ENCODE data around the gene PKN3. TPM values are rescaled to one million over a fixed set of nuclear protein-coding genes. Genes with fewer than 3 reads are reported as not detected.
"Not testable (repeated sequence)": the region's sequence is repeated elsewhere in the genome, so short reads cannot be mapped to it uniquely, and the experiment has no call there.

PKN3 gene
- 10 to 100 TPM; 13.0 to 14.9 (median 13.7) TPM for polyA plus RNA-seq (ENCODE audit: insufficient read length in 3 of 3)
- long read RNA-seq, donor 1, partial matches to known transcripts = 47 of 47 reads
- long read RNA-seq, donor 1, other reads (novel, unspliced or antisense) = 0 of 47 reads
- long read RNA-seq, donor 2, partial matches to known transcripts = 70 of 72 reads
- long read RNA-seq, donor 2, other reads (novel, unspliced or antisense) = 0 of 72 reads
- long read RNA-seq, donor 3 = 0 reads
- long read RNA-seq, donor 4, partial matches to known transcripts = 6 of 6 reads
- long read RNA-seq, donor 4, other reads (novel, unspliced or antisense) = 0 of 6 reads
- long read RNA-seq, donor 5, partial matches to known transcripts = 10 of 10 reads
- long read RNA-seq, donor 5, other reads (novel, unspliced or antisense) = 0 of 10 reads
- long read RNA-seq, donor 6, partial matches to known transcripts = 26 of 32 reads
- long read RNA-seq, donor 6, other reads (novel, unspliced or antisense) = 5 of 32 reads
- long read RNA-seq, donor 7, partial matches to known transcripts = 49 of 50 reads
- long read RNA-seq, donor 7, other reads (novel, unspliced or antisense) = 0 of 50 reads
- long read RNA-seq, donor 8 = 0 reads
- long read RNA-seq, donor 9, partial matches to known transcripts = 37 of 43 reads
- long read RNA-seq, donor 9, other reads (novel, unspliced or antisense) = 6 of 43 reads
- long read RNA-seq, donor 10, partial matches to known transcripts = 16 of 44 reads
- long read RNA-seq, donor 10, other reads (novel, unspliced or antisense) = 25 of 44 reads
- long read RNA-seq, donor 11 = 0 reads
- long read RNA-seq, donor 12, partial matches to known transcripts = 15 of 22 reads
- long read RNA-seq, donor 12, other reads (novel, unspliced or antisense) = 5 of 22 reads
- long read RNA-seq, donor 13, partial matches to known transcripts = 28 of 28 reads
- long read RNA-seq, donor 13, other reads (novel, unspliced or antisense) = 0 of 28 reads
- long read RNA-seq, donor 14 = 0 reads
- long read RNA-seq, donor 15 = 0 reads
- long read RNA-seq, donor 16 = 0 reads

DNA sequence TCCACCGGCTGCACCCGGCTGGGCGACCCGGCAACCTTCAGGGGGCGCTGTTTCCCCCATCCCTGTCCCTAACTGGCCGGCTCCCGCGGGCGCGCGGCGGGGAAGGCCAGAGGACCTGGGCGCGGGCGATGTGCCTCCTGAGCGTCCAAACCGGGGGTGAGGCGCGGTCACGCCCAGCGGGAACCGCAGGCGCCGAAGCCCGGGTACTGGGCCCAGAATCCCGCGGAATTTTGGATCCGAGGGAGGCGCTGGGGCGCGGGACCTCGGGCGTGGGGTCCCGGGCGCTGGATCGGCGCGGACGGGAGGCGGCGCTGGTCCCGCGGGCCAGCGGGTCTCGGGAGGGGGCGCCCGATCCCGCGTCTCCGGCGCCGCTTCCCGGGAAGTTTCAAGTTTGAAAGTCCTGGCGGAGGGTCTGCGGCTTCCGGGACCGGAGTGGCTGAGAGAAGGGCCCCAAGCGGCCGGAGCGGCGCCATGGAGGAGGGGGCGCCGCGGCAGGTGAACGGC lies at the start of gene PKN3:
TSS of gene PKN3 (plus strand) at position 59 of the 504 bp plus-strand sequence. CDS start at position 472, 413 bp downstream.
- DNase-seq = peak; percentile 89

DNA sequence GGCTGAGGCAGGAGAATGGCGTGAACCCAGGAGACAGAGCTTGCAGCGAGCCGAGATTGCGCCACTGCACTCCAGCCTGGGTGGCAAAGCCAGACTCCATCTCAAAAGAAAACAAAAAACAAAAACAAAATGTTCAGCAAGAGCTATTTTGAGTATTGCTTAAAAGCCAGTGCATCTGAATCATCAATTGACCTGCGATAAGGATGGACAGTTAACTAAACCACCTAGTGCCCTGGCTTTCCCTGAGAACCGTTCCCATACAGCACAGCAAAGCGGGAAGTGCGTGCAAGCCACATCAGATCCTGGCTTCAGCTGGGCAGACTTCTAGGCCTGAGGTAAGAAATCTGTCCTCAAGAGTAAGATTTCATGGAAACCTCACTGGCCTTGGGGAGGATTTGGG lies 48.4 kb upstream of the PKN3 start:
- DNase-seq = no peak

DNA sequence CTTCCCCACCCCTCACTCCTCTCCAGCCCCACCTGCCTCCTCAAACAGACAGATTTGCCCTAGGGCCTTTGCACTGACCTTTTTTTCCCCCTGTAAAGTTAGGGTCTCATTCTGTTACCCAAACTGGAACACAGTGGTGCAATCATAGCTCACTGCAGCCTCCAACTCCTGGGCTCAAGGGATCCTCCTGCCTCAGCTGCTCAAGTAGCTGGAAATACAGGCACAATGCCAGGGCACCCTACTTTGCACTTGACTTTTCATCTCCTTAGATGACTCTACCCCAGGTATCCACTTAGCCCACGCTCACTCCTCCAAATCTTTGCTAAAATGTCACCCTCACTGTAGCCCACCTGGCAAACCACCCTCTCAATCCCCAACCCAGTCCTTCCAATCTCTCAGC lies 47.8 kb upstream of the PKN3 start:
- DNase-seq = no peak

DNA sequence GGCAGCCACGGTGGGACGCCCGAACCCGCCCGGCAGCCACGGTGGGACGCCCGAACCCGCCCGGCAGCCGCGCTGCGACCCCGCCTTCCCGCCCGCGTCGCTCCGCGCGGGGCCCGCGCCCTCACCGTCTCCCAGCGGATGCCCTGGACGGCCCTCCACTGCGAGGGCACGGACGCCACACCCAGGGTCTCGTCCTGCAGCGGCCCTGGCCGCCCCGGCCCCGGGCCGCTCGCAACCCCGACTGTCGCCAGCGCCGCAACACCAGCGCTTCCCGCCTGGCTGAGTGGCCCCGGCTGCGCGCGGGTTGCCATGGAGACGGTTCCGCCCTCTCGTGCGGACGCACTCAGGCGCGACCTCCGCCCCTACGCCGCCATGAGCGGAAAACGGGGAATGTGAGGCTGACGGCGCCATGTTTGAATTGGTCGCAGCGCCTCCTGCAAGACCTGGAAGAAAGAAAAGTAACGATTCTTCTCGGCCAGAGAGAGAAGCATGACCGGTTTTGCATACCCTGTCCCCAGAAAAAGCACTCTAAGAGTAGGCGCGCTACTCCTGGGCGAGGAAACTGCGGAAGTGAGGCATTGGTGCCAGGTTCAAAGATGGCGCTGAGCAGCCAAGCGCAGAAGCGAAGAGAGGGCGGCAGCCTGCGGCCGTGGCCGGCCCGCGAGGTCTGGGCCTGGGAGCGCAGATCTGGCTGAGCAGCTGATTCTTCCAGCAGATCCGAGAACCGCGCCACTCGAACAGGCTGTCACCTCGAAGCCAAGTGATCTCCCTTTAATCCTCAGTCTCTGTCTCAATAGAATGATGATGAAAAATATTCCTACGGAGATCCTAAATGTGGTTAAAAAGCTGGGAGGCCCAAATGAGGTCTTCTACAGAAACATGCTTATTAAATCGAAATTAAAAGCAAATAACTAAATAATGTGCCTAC lies 45.6 kb upstream of the PKN3 start, which contains the start of gene DYNC2I2:
TSS of gene DYNC2I2 (minus strand) at position 432 of the 928 bp plus-strand sequence. CDS start at position 311, 121 bp downstream.
- peak; percentile 92 for DNase-seq

DNA sequence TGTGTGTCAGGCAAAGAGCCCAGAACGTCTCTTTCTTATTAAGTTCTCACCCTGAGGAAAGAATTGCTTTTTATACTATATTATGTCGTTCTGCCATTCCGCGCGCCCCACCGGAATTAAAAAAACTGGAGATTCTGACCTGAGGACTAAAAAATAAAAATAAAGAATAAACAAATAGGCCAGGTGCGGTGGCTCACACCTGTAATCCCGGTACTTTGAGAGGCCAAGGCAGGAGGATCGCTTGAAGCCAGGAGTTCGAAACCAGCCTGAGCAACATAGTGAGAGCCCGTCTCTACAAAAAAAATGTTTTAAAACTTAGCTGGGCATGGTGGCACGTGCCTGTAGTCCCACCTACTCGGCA lies 45.0 kb upstream of the PKN3 start:
- DNase-seq = no peak

DNA sequence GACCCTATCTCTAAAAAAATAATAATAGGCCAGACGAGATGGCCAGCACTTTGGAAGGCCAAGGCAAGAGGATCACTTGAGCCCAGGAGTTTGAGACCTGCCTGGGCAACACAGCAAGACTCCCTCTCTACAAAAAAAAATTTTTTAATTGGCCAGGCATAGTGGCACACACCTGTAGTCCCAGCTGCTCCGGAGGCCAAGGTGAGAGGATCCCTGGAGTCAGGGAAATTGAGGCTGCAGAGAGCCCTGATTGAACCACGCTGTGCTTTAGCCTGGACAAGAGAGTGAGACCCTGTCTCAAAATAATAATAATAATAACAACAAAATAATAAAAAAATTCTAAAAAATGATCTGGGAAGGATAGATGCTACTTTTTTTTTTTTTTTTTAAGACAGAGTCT lies 44.5 kb upstream of the PKN3 start:
- no peak for DNase-seq

DNA sequence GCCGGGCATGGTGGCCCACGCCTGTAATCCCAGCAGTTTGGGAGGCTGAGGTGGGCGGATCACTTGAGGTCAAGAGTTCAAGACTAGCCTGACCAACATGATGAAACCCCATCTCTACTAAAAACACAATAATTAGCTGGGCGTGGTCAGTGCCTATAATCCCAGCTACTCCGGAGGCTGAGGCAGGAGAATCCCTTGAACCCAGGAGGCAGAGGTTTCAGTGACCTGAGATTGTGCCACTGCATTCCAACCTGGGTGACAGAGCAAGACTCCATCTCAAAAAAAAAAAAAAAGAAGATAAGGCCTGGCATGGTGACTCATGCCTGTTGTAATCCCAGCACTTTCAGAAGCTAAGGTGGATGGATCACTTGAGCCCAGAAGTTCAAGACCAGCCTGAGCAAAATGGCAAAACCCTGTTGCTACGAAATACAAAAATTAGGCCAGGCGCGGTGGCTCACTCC lies 35.8 kb upstream of the PKN3 start:
- not testable (repeated sequence) for DNase-seq

DNA sequence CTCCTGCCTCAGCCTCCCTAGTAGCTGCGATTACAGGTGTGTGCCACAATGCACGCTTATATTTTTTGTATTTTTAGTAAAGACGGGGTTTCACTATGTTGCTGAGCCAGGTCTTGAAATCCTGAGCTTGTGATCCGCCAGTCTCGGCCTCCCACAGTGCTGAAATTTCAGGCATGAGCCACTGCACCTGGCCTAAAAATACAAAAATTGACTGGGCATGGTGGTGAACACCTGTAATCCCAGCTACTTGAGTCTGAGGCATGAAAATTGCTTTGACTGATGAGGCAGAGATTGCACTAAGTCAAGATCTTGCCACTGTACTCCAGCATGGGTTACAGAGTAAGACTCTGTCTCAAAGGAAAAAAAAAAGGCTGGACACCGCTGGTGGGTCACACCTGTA lies 32.5 kb upstream of the PKN3 start:
- DNase-seq = no peak

DNA sequence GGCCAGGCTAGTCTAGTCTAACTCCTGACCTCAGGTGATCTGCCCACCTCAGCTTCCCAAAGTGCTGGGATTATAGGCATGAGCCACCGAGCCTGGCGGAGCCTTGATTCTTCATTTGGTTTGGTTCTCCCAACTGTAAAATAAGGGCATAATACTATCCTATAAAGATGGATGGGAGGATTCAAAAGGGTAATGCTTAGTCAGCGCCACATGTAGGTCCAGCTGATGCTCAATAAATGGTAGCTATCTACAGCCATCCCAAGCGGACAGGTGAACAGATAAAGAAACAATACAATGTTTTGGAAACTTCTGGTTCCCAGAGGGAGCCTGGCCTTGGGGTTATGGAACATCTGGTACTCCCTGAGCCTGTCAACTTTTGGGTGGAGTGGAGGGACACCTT lies 26.9 kb upstream of the PKN3 start:
- no peak for DNase-seq

DNA sequence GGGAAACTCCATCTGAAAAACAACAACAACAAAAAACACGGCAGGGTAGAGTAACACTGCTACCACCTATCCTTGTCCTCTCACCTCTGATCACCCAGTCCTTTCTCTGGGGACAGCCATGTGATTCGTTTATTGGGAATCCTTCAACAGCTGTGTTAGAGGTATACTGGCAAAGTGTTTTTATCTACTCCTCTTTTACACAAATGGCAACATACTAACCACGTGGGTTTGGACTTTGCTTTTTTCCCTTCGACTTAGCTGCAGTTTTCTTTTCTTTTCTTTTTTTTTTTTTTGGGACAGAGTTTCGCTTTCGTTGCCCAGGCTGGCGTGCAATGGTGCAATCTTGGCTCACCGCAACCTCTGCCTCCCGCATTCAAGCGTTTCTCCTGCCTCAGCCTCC lies 24.5 kb upstream of the PKN3 start:
- DNase-seq = no peak

DNA sequence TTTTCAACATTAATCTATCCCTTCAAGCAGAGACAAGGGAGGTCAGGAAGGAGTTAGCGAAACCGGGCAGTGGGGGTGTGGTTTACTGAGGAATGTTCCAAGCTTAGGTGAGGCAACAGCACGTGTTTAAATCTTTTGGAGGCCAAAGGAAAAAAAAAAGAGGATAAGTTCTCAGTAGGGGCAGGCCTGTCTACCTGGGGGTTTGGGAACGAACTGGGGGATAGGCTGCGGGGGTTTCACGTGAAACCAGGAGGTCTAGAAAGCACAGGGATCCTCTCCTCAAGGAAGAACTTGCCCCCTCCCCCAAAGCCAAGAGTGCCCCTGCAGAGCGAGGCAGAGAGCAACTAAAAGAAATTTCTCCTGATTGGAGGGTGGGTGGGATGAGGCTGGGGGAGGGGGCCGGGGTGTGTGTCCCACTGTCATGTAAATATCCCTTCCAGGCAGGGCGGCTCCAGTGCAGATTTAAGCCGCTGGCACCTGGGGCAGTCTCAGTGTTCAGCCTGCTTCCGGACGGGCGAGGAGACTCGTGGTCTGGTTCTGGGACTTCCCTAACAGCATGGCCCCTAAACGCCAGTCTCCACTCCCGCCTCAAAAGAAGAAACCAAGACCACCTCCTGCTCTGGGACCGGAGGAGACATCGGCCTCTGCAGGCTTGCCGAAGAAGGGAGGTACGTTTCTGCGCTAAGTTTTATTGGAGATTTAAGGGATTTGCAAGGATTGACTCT lies 18.8 kb upstream of the PKN3 start:
- peak; percentile 45 for DNase-seq

DNA sequence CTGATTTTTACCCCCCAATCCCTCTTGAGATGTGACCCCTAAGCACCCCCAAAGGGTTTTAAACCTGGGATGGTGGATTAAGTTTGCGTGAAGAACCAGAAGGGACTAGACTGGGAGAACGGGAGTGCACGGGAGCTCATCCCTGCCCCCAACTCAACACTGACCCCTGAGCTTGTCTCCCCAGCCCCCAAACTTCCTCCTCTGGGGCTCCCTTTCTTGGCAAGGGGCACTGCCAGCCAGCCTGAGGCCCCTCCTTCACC lies 18.3 kb upstream of the PKN3 start:
- no peak for DNase-seq

DNA sequence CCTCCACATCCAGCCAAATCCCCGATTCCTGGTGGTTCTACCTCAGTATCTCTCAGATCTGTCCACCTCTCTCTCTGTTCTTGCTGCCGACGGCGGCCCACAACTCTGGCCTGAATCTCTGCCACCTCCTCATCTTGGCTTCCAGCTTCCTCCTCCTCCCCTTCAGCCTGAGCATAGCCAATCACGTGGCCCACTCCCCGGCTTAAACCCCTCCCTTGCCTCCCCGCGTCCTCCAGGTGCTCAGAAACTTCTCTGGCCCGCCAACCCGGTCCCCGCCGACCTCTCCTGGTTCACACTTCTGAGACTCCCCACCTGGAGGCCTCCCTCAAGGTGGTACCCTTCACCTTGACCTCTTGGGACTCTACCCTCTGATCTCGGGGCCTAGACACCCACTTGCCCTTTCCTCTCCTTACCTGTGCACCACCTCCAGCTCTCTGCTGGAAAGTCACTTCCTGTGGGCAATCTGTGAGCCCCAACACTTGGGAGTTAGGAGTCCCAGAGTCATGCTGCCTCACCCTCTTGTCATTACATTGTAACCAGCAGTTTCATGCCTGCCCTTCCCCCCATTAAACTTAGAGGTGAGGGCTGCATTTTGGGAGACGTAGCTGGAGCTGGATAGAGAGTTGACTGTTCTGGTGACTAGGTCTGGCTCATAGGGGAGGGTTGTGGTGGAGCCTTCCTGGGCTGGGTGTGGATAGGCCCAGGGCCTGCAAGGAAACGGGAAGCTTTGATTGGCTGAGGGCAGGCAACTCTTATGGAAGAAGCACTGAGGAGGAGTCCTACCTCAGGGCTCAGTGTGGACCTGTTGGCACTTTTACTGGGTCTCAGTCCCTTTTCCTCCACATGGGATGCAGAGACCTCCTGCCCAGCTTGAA lies 17.7 kb upstream of the PKN3 start:
- DNase-seq = peak; percentile 71

DNA sequence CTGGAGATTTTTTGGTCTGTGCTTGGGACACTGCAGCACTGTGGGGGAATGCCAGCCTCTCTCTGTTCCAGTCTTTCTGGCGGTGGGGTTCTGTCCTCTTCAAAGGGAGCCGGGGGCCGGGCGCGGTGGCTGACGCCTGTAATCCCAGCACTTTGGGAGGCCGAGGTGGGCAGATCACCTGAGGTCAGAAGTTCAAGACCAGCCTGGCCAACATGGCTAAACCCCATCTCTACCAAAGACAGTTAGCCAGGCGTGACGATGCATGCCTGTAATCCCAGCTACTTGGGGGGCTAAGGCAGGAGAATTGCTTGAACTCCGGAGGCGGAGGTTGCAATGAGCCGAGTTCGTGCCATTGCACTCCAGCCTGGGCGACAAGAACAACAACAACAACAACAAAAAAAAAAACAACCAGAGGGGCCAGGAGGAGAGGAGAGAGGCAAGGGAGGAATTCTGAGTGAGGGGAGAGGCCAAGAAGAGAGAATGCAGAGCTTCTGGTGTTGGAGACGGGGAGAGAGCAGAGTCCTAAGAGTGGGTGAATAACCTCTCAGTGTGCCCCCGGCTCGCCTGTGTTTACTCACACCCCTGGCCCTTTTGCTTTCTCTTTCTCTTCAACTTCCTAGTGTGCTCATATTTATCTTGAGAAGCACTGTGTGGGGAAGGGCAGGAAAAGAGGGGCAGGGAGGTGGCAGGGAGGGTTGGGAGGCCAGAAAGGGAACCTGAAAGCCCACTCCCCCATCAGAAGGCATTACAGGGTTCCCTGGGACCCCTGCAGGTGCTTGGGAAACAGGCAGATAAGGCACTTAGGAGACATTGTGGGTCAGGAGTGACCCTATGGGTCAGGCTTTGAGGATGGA lies 16.4 kb upstream of the PKN3 start:
- DNase-seq = no peak

DNA sequence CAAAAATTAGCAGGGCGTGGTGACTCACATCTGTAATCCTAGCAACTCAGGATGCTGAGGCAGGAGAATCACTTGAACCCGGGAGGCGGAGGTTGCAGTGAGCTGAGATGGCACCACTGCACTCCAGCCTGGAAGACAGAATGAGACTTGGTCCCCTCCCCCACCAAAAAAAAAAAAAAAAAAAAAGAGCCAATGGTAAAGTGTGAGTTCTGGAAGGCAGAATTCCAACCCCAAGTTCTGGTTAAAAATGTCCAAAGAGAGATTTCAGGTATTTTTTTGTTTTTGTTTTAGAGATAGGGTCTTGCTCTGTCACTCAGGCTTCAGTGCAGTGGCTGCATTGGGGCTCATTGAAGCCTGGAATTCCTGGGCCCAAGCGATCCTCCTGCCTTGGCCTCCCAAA lies 14.8 kb upstream of the PKN3 start:
- DNase-seq = no peak

DNA sequence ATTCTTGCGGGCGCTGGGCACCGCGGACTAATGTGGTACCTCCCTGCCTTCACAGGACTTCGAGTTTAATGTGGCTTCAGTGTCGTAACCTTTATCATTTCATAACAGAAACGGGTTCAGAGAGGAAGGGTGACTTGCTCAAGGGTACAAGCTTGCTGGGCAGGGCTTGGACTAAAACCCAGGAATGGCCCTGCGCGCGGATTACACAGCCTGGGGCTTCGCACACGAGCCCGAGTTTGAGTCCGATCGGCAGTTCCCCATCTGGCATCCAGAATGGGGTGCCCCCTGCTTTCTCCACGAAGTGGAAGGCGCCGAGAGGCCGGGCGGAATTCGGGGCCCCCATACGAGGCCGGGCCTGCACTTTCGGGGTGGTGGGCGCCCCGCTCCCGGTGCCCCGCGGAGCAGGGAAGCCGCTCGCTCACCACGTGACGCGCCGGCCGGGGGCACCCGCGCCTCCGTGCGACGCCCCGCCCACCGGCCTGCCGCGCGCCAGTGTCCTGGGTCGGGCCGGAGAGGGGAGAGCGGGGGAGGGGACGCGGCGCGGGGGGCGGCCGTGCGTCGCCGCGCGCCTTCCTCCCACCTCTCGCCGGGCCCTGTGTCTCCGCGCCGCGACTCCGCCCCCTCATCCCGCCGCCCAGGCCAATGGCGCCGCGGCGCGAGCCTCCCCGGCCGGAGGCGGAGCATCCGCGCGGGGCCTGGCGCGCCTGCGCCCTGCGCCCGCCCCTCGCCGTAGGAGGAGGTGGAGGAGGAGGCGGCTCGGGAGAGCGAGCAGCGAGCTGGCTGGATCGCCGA lies 13.6 kb upstream of the PKN3 start, which contains the start of gene SET:
TSS of gene SET (plus strand) at position 722 of the 792 bp plus-strand sequence. CDS start 361 bp downstream, outside the sequence.
- peak; percentile 94 for DNase-seq

DNA sequence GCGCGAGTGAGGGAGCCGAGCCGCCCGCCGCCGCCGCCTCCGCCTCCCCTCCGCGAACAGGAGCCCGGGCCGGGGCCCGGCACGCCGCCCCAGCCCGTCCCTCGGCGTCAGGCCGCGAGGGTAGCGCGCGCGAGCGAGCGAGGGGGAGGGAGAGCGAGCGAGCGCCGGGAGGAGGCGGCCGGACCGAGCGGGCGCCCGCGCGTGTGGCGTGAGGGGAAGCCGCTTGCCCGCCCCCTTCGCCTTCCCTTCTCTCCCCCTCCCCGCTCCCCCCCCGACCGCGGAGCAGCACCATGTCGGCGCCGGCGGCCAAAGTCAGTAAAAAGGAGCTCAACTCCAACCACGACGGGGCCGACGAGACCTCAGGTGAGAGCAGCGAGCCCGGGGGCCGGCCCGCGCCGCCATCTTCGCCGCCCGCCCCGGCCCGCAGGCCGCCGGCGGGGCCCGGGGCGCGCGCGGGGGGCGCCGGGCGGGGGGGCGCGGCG lies 13.0 kb upstream of the PKN3 start:
- peak; percentile 42 for DNase-seq
